CD8-positive, alpha-beta memory T cell (primary cell): ENCODE results near the gene TRAF3IP1. TPM values are rescaled to one million over a fixed set of nuclear protein-coding genes. Genes with fewer than 3 reads are reported as not detected.
A peak's percentile ranks its signal among the peaks of the same experiment; 100 is the strongest.

Experiments used
- CTCF ChIA-PET: fragments of 350-600 bp; sonication (Branson Sonifier 250); formaldehyde crosslinking; loops from one replicate; lab custom pipeline; 2021; ENCODE audit warnings: antibody characterized with exemption; lab: Charles Lee
- POLR2A ChIA-PET: fragments of 350-600 bp; sonication (Branson Sonifier 250); formaldehyde crosslinking; loops from one replicate; lab custom pipeline; 2021; ENCODE audit warnings: antibody characterized with exemption; lab: Charles Lee
- DNase-seq, 5 donors: peaks; one replicate each; pipeline versions ENCODE4 v3.0.0 to v3.0.0-alpha.2; 2020 to 2022; ENCODE audit warnings: mixed read lengths in 1 of 5
- H3K27ac ChIP-seq: one replicate; pipeline ENCODE4 v1.7.0; 2013; ENCODE audit warnings: low read depth, mild to moderate bottlenecking, low read length, moderate library complexity
- H3K27me3 ChIP-seq: 2 replicates; pipeline ENCODE4 v1.7.0; 2013; ENCODE audit warnings: low read length, mild to moderate bottlenecking; ENCODE audit not compliant: insufficient read depth, poor library complexity, severe bottlenecking
- H3K36me3 ChIP-seq: 2 replicates; pipeline ENCODE4 v1.7.0; 2013; ENCODE audit warnings: mild to moderate bottlenecking, low read length, moderate library complexity; ENCODE audit not compliant: insufficient read depth
- H3K4me1 ChIP-seq: 2 replicates; pipeline ENCODE4 v1.7.0; 2013; ENCODE audit warnings: mild to moderate bottlenecking, low read length, moderate library complexity; ENCODE audit not compliant: insufficient read depth
- H3K4me3 ChIP-seq: 2 replicates; pipeline ENCODE4 v1.7.0; 2013; ENCODE audit warnings: mild to moderate bottlenecking, low read length
- H3K9me3 ChIP-seq: 2 replicates; pipeline ENCODE4 v1.7.0; 2013; ENCODE audit warnings: mild to moderate bottlenecking, low read length
- H3K27ac Mint-ChIP-seq, 8 donors: one replicate each; pipeline ENCODE4 v1.8.0; 2020 to 2021; ENCODE audit warnings: mixed read lengths in 8 of 8, mild to moderate bottlenecking in 6 of 8, inconsistent platforms in 3 of 8, moderate library complexity in 3 of 8
- H3K27me3 Mint-ChIP-seq, 2 donors: one replicate each; pipeline ENCODE4 v1.8.0; 2020 to 2021; ENCODE audit warnings: mixed read lengths in 2 of 2, mild to moderate bottlenecking in 1 of 2, moderate library complexity in 1 of 2
- H3K36me3 Mint-ChIP-seq, 3 donors: one replicate each; pipeline ENCODE4 v1.8.0; 2020 to 2021; ENCODE audit warnings: mixed read lengths in 3 of 3, inconsistent platforms in 1 of 3, mild to moderate bottlenecking in 1 of 3
- H3K4me1 Mint-ChIP-seq, 3 donors: one replicate each; pipeline ENCODE4 v1.8.0; 2020 to 2021; ENCODE audit warnings: mixed read lengths in 3 of 3, inconsistent platforms in 1 of 3, mild to moderate bottlenecking in 1 of 3
- H3K4me3 Mint-ChIP-seq, 7 donors: one replicate each; pipeline ENCODE4 v1.8.0; 2020 to 2021; ENCODE audit warnings: mixed read lengths in 7 of 7, mild to moderate bottlenecking in 6 of 7, moderate library complexity in 4 of 7, inconsistent platforms in 2 of 7
- H3K9me3 Mint-ChIP-seq, 5 donors: one replicate each; pipeline ENCODE4 v1.8.0; 2020 to 2022; ENCODE audit warnings: mixed read lengths in 5 of 5, mild to moderate bottlenecking in 3 of 5, moderate library complexity in 2 of 5, inconsistent platforms in 1 of 5
- polyA plus RNA-seq: library from polyadenylated mRNA; unstranded; fragments of 300-500 nt; fragmentation: Illumina TruSeq; gene quantifications from one replicate; pipeline ENCODE4 v1.2.3, GENCODE V29; 2021
- total RNA-seq, 2 experiments: library from RNA; stranded (reverse); gene quantifications; one replicate each; pipeline ENCODE4 v1.2.3, GENCODE V29; 2021

TRAF3IP1 gene
- total and polyA plus RNA-seq, 3 experiments from 2014 or later, result 10.2 to 15.9 (median 14.7) TPM

GRCh38 chr2:238430781-238431180 is 110.5 kb downstream of the TRAF3IP1 start:
- Histone ChIP-seq H3K4me3 (no peak overlapping the region), H3K36me3 (peaks cover 26% of the 10 kb centered on the region), H3K9me3 (no peaks in the 10 kb centered on the region), H3K27ac (no peak overlapping the region), H3K27me3 (no peaks in the 10 kb centered on the region), H3K4me1 (peaks cover 26% of the 10 kb centered on the region)
- Mint-ChIP-seq H3K27ac (peak overlapping the region in 6 of 8 donors; percentile 47 to 90 (median 73)), H3K9me3 (no peaks in the 10 kb centered on the region), H3K4me3 (peak overlapping the region in 1 of 7 donors; percentile 25), H3K36me3 (peaks cover 9 to 69% (median 11%) of the 10 kb centered on the region in 3 donors), H3K4me1 (peaks cover 60 to 79% (median 69%) of the 10 kb centered on the region in 3 donors), H3K27me3 (peaks cover 0 to 2% of the 10 kb centered on the region in 2 donors)
- DNase-seq, result no peak
- POLR2A ChIA-PET, result no interaction called here
- CTCF ChIA-PET, result no interaction called here

GRCh38 chr2:238431456-238431855 is 111.1 kb downstream of the TRAF3IP1 start:
- peak overlapping the region in 5 of 8 donors; percentile 47 to 90 (median 72) for H3K27ac Mint-ChIP-seq
- ChIA-PET CTCF (interaction anchor here (0.6 kb wide), 1 partner anchor 33 kb away, joined by 3 read pairs; no protein-coding TSS in a partner anchor), POLR2A (no interaction called here)

GRCh38 chr2:238433300-238433915 is 113.1 kb downstream of the TRAF3IP1 start:
- H3K27ac ChIP-seq, result no peak overlapping the region
- H3K4me3 Mint-ChIP-seq, result no peak overlapping the region
- peaks cover 59 to 86% (median 74%) of the 10 kb centered on the region in 3 donors for H3K4me1 Mint-ChIP-seq
- peak overlapping the region in 4 of 8 donors; percentile 34 to 72 (median 44) for H3K27ac Mint-ChIP-seq
- H3K9me3 ChIP-seq, result no peaks in the 10 kb centered on the region
- DNase-seq, result no peak
- H3K4me1 ChIP-seq, result peaks cover 11% of the 10 kb centered on the region
- ChIA-PET CTCF (no interaction called here), POLR2A (no interaction called here)
- H3K9me3 Mint-ChIP-seq, result no peaks in the 10 kb centered on the region
- H3K4me3 ChIP-seq, result no peak overlapping the region
- H3K36me3 ChIP-seq, result peaks cover 26% of the 10 kb centered on the region
- peaks cover 0 to 2% of the 10 kb centered on the region in 2 donors for H3K27me3 Mint-ChIP-seq
- peaks cover 9 to 78% (median 21%) of the 10 kb centered on the region in 3 donors for H3K36me3 Mint-ChIP-seq
- no peaks in the 10 kb centered on the region for H3K27me3 ChIP-seq

More at GRCh38 chr2:238431456-238431855, 111.1 kb downstream of the TRAF3IP1 start:
- Histone ChIP-seq H3K27me3 (no peaks in the 10 kb centered on the region), H3K4me3 (no peak overlapping the region), H3K27ac (no peak overlapping the region), H3K36me3 (peaks cover 26% of the 10 kb centered on the region), H3K4me1 (peaks cover 21% of the 10 kb centered on the region), H3K9me3 (no peaks in the 10 kb centered on the region)
- Mint-ChIP-seq H3K27me3 (peaks cover 0 to 2% of the 10 kb centered on the region in 2 donors), H3K36me3 (peaks cover 9 to 72% (median 15%) of the 10 kb centered on the region in 3 donors), H3K4me3 (peak overlapping the region in 2 of 7 donors; percentile 18 to 25), H3K9me3 (no peaks in the 10 kb centered on the region), H3K4me1 (peaks cover 61 to 81% (median 71%) of the 10 kb centered on the region in 3 donors)
- no peak for DNase-seq

GRCh38 chr2:238433941-238434845 is 113.9 kb downstream of the TRAF3IP1 start:
- Histone ChIP-seq H3K4me3 (no peak overlapping the region), H3K27ac (no peak overlapping the region), H3K4me1 (peaks cover 10% of the 10 kb centered on the region), H3K36me3 (peaks cover 26% of the 10 kb centered on the region), H3K27me3 (no peaks in the 10 kb centered on the region), H3K9me3 (no peaks in the 10 kb centered on the region)
- POLR2A ChIA-PET, result no interaction called here
- Mint-ChIP-seq H3K27me3 (peaks cover 0 to 2% of the 10 kb centered on the region in 2 donors), H3K9me3 (no peaks in the 10 kb centered on the region), H3K27ac (peak overlapping the region in 4 of 8 donors; percentile 40 to 72 (median 57)), H3K4me3 (peak overlapping the region in 1 of 7 donors; percentile 44), H3K36me3 (peaks cover 9 to 82% (median 21%) of the 10 kb centered on the region in 3 donors), H3K4me1 (peaks cover 60 to 86% (median 74%) of the 10 kb centered on the region in 3 donors)
- CTCF ChIA-PET, result no interaction called here
- DNase-seq, result no peak

GRCh38 chr2:238434846-238435751 is 114.8 kb downstream of the TRAF3IP1 start:
- Mint-ChIP-seq H3K27me3 (peaks cover 0 to 2% of the 10 kb centered on the region in 2 donors), H3K9me3 (no peaks in the 10 kb centered on the region), H3K27ac (peak overlapping the region in 2 of 8 donors; percentile 29 to 33), H3K36me3 (peaks cover 7 to 86% (median 20%) of the 10 kb centered on the region in 3 donors), H3K4me1 (peaks cover 64 to 87% (median 75%) of the 10 kb centered on the region in 3 donors), H3K4me3 (no peak overlapping the region)
- peaks cover 28% of the 10 kb centered on the region for H3K36me3 ChIP-seq
- CTCF ChIA-PET, result no interaction called here
- no peaks in the 10 kb centered on the region for H3K9me3 ChIP-seq
- H3K27ac ChIP-seq, result no peak overlapping the region
- DNase-seq, result no peak
- H3K4me3 ChIP-seq, result no peak overlapping the region
- POLR2A ChIA-PET, result no interaction called here
- peaks cover 11% of the 10 kb centered on the region for H3K4me1 ChIP-seq
- no peaks in the 10 kb centered on the region for H3K27me3 ChIP-seq

GRCh38 chr2:238435752-238436096 is 115.4 kb downstream of the TRAF3IP1 start:
- Mint-ChIP-seq H3K9me3 (no peaks in the 10 kb centered on the region), H3K4me3 (no peak overlapping the region), H3K27me3 (peaks cover 0 to 2% of the 10 kb centered on the region in 2 donors), H3K4me1 (peaks cover 64 to 87% (median 75%) of the 10 kb centered on the region in 3 donors), H3K27ac (peak overlapping the region in 1 of 8 donors; percentile 37), H3K36me3 (peaks cover under 1 to 86% (median 22%) of the 10 kb centered on the region in 3 donors)
- Histone ChIP-seq H3K27ac (no peak overlapping the region), H3K9me3 (no peaks in the 10 kb centered on the region), H3K36me3 (peaks cover 28% of the 10 kb centered on the region), H3K4me3 (no peak overlapping the region), H3K4me1 (peaks cover 11% of the 10 kb centered on the region), H3K27me3 (no peaks in the 10 kb centered on the region)
- POLR2A ChIA-PET, result no interaction called here
- CTCF ChIA-PET, result no interaction called here
- DNase-seq, result no peak
